EL (cell line): Measurements from ENCODE around the gene ALMS1.
"Not testable (repeated sequence)": the region's sequence is repeated elsewhere in the genome, so short reads cannot be mapped to it uniquely, and the experiment has no call there.

Experiments
- DNase-seq: peaks from one replicate; pipeline ENCODE4 v3.0.0-alpha.2; 2016

Gene ALMS1

DNA sequence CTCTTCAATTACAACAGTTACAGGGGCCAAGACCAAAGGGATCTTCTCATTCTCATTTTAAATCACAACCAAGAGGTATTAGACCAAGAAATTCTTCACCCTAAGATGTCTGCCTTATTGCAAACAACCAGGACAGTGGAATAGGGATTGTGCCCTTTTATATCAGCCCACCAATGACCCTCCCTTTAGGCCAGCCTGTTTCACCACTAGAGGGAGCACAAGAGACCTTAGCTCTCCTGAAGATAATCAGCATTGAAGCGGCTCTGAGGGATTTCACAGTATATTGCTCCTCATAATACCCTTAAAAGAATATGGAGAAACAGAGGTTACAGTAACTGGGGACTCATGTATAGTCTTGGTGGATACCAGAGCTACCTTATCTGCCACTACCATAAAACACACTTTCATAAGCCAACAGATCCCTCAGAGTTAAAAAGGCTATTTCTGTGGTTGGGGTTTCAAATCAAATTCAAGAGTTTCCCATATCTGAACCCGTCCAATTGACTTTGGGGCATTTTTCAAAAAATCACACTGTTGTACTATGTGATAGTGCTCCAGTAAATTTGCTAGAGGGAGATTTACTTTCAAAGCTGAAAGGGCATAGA is 245.1 kb downstream of the ALMS1 start:
- peak; percentile 15 for DNase-seq

DNA sequence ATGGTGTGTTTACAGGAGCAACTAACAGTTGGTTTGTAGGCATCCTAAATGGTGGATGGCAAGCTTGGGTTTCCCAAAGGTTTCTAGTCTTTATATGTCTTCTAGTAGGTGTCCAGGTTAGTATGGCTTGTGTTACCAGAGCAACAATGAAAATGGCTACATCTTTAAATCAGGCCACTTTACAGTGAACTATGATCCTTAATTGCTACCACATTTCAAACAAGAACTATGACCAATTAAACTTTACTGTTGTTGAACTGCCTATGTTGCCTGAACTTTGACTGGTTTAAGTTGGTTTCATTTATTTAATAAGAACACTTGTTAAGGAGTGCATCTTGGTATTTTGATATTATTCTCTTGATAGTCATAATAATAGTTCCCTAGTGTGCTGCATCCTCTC is 251.3 kb downstream of the ALMS1 start:
- DNase-seq = not testable (repeated sequence)

DNA sequence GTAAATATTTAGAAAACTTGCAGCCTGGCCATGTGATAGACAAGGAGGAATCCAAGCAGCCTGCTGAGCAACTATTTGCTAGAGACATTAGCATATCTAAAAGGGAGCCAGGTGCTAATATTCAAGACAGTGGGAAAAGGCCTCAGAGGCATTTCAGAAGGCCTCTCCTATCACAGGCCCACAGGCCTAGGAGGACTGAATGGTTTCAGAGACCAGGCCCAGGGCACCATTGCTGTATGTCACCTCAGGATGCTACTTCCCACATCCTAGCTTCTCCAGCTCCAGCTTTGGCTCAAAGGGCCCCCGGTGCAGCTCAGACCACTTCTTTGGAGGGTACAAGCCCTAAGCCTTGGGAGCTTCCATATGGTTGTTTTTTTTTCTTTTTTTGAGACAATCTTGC is 252.8 kb downstream of the ALMS1 start:
- DNase-seq = no peak

DNA sequence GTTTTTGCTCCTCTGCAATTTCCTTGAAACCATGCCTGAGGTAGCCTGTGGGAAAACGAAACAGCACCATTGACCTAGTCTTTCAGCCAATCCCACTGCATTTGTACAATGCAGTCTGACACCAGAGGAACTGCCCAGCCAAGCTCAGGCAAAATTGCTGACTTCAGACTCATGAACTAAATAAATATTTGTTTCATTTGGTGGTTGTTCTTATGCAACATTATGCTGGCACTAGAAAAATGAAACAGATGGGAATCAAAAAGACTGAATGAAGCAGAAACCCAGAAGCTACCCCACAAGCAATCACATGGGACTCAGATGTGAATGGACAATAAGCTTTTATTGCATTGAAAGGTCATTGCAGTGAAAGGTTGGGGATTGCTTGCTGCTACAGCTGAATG is 254.9 kb downstream of the ALMS1 start:
- no peak for DNase-seq

DNA sequence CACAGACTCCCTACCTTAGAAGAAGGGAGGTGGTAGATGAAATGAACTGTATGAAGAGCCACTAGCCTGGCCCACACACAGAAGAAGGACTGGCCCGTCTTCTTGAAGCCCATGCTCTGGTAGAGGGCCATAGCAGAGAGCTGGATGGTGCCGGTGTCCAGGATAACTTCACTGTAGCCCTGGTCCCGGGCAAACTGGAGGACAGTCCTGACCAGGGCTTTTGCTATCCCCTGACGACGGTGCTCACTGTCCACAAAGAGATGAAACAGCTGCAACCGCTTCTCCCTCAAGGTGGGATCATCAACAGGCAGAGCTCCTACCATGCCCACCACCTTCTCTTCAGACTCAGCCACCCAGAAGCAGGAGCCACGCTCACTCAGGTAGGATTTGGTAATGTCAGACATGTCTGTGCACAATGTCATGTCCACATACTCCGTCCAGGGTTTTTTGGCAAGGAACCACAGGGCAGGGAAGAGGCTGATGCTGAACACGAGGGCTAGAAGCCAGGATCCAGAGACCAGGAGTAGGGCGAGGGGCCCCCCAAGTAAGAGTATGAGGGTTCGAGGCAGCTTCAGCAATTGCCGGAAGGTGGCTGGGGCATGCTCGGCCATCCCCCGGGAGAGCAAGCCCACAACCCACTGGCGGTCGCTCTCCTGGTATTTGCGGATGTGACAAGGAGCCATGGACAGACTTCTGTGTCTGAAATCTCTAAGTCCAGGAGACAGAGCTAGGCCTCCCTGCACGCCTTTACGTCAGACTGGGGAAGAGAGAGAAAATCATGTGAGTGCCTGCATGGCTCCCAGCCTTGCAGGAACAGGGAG is 255.5 kb downstream of the ALMS1 start:
- DNase-seq = no peak

DNA sequence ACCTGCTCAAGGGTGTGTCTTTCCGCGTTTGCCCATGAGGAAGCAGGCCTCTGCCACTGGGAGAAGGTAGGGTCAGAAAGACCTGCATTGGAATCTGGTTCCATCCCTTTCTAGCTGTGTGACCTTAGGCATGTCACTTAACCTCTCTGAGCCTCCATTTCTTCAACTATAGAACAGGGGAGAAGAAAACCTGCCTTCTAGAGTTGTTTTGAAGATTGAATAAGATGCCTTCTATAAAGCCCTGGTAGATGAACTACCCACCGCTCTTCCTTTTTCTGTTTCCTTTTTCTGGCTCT is 256.1 kb downstream of the ALMS1 start:
- DNase-seq = no peak

DNA sequence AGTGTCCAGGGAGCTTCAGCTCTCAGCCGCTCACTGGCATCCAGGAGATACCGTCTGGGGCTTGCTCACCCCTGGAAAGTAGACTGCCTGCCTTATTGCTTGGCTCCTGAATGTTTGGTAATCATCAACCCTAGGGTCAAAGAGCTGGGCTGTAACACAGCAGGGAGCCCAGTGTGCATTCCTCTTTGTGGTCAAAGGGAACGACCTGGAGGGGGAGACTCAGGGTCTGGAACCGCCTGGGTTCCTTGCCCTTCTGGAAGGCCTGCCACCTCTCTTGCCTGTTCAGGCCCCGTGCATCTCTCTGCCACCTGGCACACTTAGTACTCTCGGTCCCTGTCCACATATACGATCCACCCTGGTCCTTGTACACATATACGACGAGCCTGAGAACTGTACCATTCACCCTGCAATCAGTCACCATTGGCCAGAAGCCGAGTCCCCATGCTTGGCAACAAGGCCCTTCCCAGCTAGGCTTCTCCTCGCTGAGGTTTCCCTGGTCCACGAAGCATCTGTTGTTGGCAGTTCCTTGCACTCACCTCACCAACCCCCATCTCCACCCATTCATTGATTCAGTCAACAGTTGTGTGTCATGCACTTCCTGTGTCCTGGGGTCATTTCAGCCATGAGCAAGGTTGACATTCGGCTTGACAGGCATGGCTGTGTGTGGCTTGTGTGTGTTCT is 256.8 kb downstream of the ALMS1 start, which contains the start of gene NAT8:
Gene NAT8, minus strand, starts transcription at position 85 of the 681 bp plus-strand sequence. CDS start 794 bp downstream, outside the sequence.
- DNase-seq = no peak

DNA sequence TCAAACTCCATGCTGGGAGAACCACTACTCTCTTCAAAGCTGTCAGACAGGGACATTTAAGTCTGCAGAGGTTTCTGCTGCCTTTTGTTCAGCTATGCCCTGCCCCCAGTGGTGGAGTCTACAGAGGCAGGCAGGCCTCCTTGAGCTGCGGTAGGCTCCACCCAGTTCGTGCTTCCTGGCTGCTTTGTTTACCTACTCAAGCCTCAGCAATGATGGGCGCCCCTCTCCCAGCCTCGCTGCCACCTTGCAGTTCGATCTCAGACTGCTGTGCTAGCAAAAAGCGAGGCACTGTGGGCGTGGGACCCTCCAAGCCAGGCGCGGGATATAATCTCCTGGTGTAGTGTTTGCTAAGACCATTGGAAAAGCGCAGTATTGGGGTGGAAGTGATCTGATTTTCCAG is 262.1 kb downstream of the ALMS1 start:
- not testable (repeated sequence) for DNase-seq

DNA sequence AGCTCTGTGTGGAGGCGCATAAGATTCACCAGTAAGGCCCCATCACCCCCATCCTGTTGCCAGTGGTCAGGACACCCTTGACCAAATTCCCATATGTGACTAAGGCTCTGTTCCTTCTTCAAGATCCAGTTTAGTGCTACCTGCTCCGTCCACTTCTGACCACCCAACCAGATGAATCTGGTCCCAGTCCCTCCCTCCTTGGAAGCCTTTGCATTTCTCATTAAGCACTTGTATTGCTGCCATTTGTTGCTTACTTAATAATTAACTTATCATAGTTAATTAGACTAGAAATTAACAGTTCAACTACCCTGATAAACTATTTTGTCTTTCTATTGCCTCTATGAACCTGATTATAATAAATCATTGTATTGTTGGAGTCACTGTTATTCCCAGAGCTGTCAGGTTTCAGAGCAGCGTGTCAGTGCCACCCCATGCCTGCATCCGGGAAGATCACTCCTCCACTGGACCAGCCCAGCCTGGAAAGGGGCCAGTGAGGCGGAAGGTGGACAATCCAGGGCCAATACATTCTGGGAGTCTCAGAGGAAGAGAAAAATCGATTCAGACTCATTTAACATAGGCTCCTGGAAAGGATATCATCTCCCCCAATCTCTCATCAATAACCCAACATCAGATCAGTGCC is 266.1 kb downstream of the ALMS1 start:
- DNase-seq = no peak

DNA sequence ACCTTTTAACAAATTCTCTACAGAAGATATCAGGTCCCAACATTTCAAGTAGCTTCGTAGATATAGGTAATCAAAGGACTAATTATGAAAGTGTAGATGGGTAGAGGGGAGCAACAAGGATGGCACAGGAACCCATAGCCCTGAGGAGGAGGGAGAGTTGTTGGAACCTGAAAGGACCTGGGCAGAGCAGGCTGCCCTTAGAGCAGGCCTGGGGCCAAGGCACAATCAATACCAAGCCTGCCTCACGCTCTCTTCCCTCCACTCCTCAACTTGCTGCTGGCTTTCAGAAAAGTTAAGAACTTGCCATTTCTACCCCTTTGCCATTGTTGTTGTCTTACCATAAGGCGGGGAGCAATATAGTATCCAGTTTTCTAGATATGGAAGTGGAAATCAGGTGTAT is 266.7 kb downstream of the ALMS1 start:
- DNase-seq = no peak

DNA sequence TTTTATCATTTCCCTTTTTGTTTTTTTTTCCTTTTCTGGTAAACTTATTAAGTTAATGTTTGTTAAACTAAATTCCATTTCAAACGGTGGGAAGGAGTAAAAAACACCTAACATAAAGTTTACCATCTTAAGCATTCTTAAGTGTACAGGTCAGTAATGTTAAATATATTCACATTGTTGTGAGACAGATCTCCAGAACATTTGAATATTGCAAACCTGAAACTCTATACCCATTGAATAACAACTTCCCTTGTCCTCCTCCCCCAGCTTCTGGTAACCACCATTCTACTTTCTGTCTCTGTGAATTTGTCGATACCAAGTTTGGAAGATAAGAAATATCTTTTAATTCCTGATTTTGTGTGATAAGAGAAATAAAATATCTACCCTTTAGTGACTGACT is 268.5 kb downstream of the ALMS1 start:
- no peak for DNase-seq
